ENCODE results near the gene METTL15. TPM values are rescaled to one million over a fixed set of nuclear protein-coding genes. Genes with fewer than 3 reads are reported as not detected.

The METTL15 gene
- total and polyA plus RNA-seq, 2 of the 8 experiments (the other 6 are each of a cell fraction or from before 2014, with no cell fraction given): 5.4 to 10.5 TPM

- no peak for TF ChIP-seq EP300 (IDR thresholded peaks at IDR 0.05; ENCODE audit: borderline replicate concordance in 1 of 2, low read depth in 2 of 2, low read length in 2 of 2)
- no peak for TF ChIP-seq SP1 (IDR thresholded peaks at IDR 0.05; ENCODE audit: low read depth, low read length)
Measured at GRCh38 chr11:28077521-28077920, 30.7 kb upstream of the METTL15 start (continued).
